ENCODE measurements around the gene HEATR5A. TPM values are rescaled to one million over a fixed set of nuclear protein-coding genes. Genes with fewer than 3 reads are reported as not detected.

HEATR5A gene
- total and polyA plus RNA-seq, 9 of the 15 experiments (the other 6 are each of a cell fraction or from before 2014, with no cell fraction given), result 8.0 to 50.9 (median 23.0) TPM

DNA sequence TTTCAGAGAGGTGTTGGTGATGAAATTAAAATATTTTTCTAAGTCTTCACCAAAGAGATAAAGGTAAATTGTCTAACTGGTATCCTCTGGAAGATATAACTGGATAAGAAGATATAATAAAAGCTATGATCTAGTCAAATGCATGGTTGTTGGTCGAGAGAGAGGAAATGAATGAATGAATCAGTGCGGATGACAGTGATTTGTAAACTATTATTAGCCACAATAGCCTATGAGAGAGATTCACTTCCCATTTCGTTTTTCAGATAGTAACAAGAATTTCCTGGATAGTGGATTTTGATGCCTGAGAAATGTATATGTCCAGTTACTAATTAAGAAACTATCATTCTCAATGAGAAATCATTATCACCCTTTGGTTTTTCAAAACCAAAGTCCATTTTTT lies 63.1 kb downstream of the HEATR5A start:
- no peak overlapping the region for H3K9ac ChIP-seq (ENCODE audit: insufficient read depth in 1 of 2, low read depth in 2 of 2, low read length in 2 of 2)
- ChIA-PET POLR2A (no interaction called here), CTCF (ENCODE audit: low intra/inter-chr PET ratio) (no interaction called here)
- no peaks in the 10 kb centered on the region for H3K79me2 ChIP-seq (ENCODE audit: control insufficient read depth, insufficient read depth, low read length)
- H3K4me1 ChIP-seq (replicated peaks in 1 of 2; ENCODE audit: control insufficient read depth in 2 of 2, insufficient read depth in 2 of 2, low read length in 2 of 2), result no peaks in the 10 kb centered on the region; a peak in 1 of 5 replicates
- no peaks in the 10 kb centered on the region for H3K27me3 ChIP-seq (ENCODE audit: control insufficient read depth in 2 of 2, insufficient read depth in 2 of 2, low read length in 2 of 2)
- H2AFZ ChIP-seq (ENCODE audit: low read depth, low read length), result no peak overlapping the region
- ATAC-seq, result no peak
- no peaks in the 10 kb centered on the region for H3K9me3 ChIP-seq (replicated peaks; ENCODE audit: control insufficient read depth, insufficient read depth, low read depth, low read length)
- H4K20me1 ChIP-seq (replicated peaks; ENCODE audit: control insufficient read depth, insufficient read depth, low read length), result no peaks in the 10 kb centered on the region
- no peak overlapping the region for H3K4me2 ChIP-seq (ENCODE audit: insufficient read depth, low read length)
- in situ Hi-C loops (cut with MboI) (loop anchor here (10.0 to 25.0 kb wide), 2 partner anchors 252 to 695 kb away; no protein-coding TSS in a partner anchor), intact Hi-C loops (cut with micrococcal nuclease) (loop anchor here (5.0 to 10.0 kb wide), 3 partner anchors 95 to 272 kb away; partner anchors contain the start of gene HECTD1)
- peaks cover 19% of the 10 kb centered on the region; the same call in 2 of the 3 replicates for H3K36me3 ChIP-seq (ENCODE audit: control insufficient read depth, insufficient read depth, low read length)
- BruUV-seq (replicated peaks), result no TSS peak
- no peaks in the 10 kb centered on the region for H3K9me1 ChIP-seq (ENCODE audit: control insufficient read depth, insufficient read depth, low read length)
- no peak overlapping the region for H3K4me3 ChIP-seq
- TF ChIP-seq YY1 (IDR thresholded peaks at IDR 0.05; ENCODE audit: borderline replicate concordance in 1 of 3, control insufficient read depth in 1 of 3, extremely low read depth in 1 of 3, insufficient read depth in 3 of 3, insufficient read length in 1 of 3, insufficient replicate concordance in 2 of 3, low read depth in 1 of 3, low read length in 2 of 3) (no peak), POLR2AphosphoS5 (IDR thresholded peaks at IDR 0.05; ENCODE audit: control insufficient read depth, insufficient read depth, low read depth, low read length) (no peak), CBX8 (IDR thresholded peaks at IDR 0.05; ENCODE audit: borderline replicate concordance, extremely low read depth, low read depth, low read length, poor library complexity, severe bottlenecking) (no peak), ESRRB (CRISPR knock-in tag; IDR thresholded peaks at IDR 0.05; ENCODE audit: borderline replicate concordance) (no peak), NELFE (IDR thresholded peaks at IDR 0.05; ENCODE audit: insufficient read depth, insufficient read length) (no peak), ZNF12 (CRISPR knock-in tag; IDR thresholded peaks at IDR 0.05) (no peak), CHD1 (IDR thresholded peaks at IDR 0.05; ENCODE audit: low read length) (no peak), BCOR (IDR thresholded peaks at IDR 0.05) (no peak), ATF1 (CRISPR knock-in tag; IDR thresholded peaks at IDR 0.05) (no peak), ATF1 (tag; IDR thresholded peaks at IDR 0.05) (no peak), TFAM (CRISPR knock-in tag; conservative IDR thresholded peaks at IDR 0.05) (no peak), PYGO2 (tag; IDR thresholded peaks at IDR 0.05) (no peak), SMARCA4 (IDR thresholded peaks at IDR 0.05) (no peak), BCL6 (CRISPR knock-in tag; IDR thresholded peaks at IDR 0.05) (no peak), SPI1 (IDR thresholded peaks at IDR 0.05; ENCODE audit: borderline replicate concordance, low read depth, low read length) (no peak), EP400 (IDR thresholded peaks at IDR 0.05) (no peak), SRSF7 (optimal IDR thresholded peaks at IDR 0.05; ENCODE audit: low read depth, low read length) (no peak), MIER1 (IDR thresholded peaks at IDR 0.05; ENCODE audit: low read depth) (no peak)
- TF ChIP-seq, protein P1, sequence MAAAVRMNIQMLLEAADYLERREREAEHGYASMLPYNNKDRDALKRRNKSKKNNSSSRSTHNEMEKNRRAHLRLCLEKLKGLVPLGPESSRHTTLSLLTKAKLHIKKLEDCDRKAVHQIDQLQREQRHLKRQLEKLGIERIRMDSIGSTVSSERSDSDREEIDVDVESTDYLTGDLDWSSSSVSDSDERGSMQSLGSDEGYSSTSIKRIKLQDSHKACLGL (CRISPR knock-in tag; IDR thresholded peaks at IDR 0.05; ENCODE audit: borderline replicate concordance, poor library complexity, severe bottlenecking), result no peak
- WGBS (ENCODE audit: insufficient coverage, low coverage, missing lambda C conversion rate), result 39% methylated on average over 3 of the region's 3 CpGs
- H3K27ac ChIP-seq (ENCODE audit: extremely low read depth, low read depth, low read length), result no peak overlapping the region
- no peak for FAIRE-seq
- DNase-seq (ENCODE audit: extremely low read depth in 1 of 4, low spot score in 3 of 4), result no peak
